Stimulated activated CD4-positive, alpha-beta T cell treated with anti-CD3 and anti-CD28 coated beads, Interleukin-15, amount 100 ng/mL, for 48 hours (primary cell): Measurements from ENCODE around the gene ZNF862.

Experiments
- DNase-seq, 2 donors: peaks; one replicate each; pipeline ENCODE4 v3.0.0-alpha.2; 2020; ENCODE audit warnings: low read depth in 2 of 2

The ZNF862 gene

DNA sequence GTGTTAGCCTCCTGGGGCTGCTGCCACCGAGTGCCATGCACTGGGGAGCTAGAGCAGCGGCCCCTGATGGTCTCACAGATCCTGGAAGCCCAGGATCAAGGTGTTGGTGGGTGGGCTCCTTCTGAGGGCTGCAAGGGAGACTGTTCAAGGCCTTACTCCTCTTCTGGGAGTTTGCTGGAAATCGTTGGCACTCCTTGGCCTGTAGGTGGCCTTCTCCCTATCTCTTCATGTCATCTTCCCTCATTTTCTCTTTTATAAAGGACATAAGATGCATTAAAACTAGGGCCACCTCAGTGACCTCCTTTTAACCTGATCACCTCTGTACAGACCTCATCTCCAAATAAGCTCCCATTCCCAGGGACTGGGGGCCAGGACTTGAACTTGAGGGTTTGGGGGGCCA, 27.0 kb upstream of the ZNF862 start:
- DNase-seq = no peak

GRCh38 chr7:149811831-149812490, 26.2 kb upstream of the ZNF862 start:
- DNase-seq = no peak

GRCh38 chr7:149813254-149814035, 24.7 kb upstream of the ZNF862 start:
- DNase-seq = no peak

- DNase-seq = no peak
These were observed 23.7 kb upstream of the ZNF862 start for GRCh38 chr7:149814494-149814893.

- DNase-seq = no peak
These were observed 23.1 kb upstream of the ZNF862 start for GRCh38 chr7:149815121-149815520.

DNA sequence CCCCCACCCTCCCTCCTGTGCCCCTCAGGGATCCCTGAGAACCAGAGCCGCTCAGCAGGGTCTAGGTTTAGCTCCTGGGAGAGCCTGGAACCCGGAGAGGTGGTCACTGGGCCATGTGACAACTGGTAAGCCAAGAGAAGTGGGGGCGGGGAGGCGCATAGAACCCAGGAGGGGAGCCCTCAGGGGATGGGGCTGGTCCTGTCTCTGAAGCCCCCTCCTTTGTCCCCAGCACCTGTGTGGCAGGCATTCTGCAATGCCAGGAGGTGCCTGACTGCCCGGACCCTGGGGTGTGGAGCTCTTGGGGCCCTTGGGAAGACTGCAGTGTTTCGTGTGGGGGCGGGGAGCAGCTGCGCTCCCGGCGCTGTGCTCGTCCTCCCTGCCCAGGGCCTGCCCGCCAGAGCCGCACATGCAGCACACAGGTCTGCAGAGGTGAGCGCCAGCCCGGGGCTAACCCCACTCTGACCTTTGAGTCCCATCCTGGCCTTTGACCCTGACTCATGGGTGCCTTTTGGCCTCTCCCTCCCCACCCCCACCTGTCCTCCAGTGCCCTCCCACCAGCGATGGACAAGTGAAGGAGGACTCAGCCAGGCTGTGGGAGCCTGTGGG, 22.4 kb upstream of the ZNF862 start:
- DNase-seq = no peak

DNA sequence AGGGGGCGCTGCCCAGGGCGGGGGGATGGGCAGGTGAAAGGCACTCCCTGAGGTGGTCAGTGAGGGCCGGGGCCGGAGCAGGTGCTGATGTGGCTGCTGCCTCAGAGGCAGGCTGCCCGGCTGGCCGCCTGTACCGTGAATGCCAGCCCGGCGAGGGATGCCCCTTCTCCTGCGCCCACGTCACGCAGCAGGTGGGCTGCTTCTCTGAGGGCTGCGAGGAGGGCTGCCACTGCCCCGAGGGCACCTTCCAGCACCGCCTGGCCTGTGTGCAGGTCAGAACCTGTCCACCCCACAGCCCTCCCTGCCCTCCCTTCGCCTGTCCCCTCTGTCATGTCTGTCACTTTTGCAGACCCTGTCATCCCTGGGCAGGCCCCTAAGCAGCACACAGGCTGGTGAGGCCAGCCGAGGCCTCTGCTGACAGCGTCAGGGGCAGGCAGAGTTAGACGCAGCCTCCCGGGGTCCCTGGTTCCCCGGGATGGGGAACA, 21.9 kb upstream of the ZNF862 start:
- DNase-seq = no peak

- DNase-seq = no peak
These were observed 21.4 kb upstream of the ZNF862 start for GRCh38 chr7:149816794-149817193.

DNA sequence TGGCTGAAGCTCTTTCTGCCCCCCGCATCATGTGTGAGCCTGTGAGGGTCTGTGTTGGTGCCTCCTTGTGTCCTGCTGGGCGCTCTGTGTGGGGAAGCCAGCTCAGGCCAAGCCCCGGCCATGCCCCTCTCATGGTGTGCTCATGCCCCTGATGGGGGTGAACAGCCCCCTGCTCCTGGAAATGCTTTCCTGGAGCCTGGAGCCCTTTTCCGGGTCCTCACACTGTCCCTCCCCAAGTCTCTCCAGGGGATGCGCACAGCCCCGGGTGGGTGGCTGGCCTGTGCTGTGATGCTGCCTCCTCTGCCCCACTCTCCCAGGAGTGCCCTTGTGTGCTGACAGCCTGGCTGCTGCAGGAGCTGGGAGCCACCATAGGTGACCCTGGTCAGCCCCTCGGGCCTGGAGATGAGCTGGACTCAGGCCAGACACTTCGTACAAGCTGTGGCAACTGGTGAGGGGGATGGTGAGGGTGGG, 20.8 kb upstream of the ZNF862 start:
- no peak for DNase-seq

- DNase-seq = no peak
These were observed 20.2 kb upstream of the ZNF862 start for GRCh38 chr7:149817836-149818535.

- DNase-seq = no peak
These were observed 19.7 kb upstream of the ZNF862 start for GRCh38 chr7:149818536-149818840.

- DNase-seq = no peak
These were observed 18.8 kb upstream of the ZNF862 start for GRCh38 chr7:149819141-149819960.

DNA sequence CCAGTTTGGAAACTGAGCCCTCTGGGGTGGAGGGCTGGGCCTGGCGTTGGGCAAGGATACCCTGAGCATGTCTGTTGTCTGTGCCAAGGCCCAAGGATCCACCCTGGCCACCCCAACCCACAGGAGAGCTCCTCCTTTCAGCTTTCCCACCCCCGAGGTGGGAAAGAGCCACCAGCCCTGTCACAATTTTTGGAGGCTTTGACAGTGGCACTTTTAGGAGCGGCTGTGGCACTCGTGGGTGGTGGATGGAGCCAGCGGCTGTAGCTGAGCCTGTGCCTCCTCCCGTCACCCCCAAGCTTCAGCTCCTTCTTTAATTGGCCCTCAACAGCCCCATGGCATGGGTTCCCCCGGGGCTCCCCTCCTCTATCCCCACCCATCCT, 18.2 kb upstream of the ZNF862 start:
- DNase-seq = no peak

DNA sequence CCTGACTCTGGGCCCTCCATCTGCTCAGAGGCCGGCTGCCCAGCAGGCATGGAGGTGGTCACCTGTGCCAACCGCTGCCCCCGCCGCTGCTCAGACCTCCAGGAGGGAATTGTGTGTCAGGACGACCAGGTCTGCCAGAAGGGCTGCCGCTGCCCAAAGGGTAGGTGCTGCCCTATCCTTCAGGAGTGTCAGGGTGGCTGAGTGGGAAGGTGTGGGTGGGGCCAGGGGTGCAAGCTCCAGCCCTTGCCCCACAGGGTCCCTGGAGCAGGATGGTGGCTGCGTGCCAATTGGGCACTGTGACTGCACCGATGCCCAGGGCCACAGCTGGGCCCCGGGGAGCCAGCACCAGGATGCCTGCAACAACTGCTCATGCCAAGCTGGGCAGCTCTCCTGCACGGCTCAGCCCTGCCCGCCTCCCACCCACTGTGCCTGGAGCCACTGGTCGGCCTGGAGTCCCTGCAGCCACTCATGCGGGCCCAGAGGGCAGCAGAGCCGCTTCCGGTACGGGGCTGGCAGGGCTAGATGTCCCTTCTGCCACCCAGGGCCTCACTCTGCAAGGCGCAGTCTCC, 17.5 kb upstream of the ZNF862 start:
- DNase-seq = no peak

DNA sequence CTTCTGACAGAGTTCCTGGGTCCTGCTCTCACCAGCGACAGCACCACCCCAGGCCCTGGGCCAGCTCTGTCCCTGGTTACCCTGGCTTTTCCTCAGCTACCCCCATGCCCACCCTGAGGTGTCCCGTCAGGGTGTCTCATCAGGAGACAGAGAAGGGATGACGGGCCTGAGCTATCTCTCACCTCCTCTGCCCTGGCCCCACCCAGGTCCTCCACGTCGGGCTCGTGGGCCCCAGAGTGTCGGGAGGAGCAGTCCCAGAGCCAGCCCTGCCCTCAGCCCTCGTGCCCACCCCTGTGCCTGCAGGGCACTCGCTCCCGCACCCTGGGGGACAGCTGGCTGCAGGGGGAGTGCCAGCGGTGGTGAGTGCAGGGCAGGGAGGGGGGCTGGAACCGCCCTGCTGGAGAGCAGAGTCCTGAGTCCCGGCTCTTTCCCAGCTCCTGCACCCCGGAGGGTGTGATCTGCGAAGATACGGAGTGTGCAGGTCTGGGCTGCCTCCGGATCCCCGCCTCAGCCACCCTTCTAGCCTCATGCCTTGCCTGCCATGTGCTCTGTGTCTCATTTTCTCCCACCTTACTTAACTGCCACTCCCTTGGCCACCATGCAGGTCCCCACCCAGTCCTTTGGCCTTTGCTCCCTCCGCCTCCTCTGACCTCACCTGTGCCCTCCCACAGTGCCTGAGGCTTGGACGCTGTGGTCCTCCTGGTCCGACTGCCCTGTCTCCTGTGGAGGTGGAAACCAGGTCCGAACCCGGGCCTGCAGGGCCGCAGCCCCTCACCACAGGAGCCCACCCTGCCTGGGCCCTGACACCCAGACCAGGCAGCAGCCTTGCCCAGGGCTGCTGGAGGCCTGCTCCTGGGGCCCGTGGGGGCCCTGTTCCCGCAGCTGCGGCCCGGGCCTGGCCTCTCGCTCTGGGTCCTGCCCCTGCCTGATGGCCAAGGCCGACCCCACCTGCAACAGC, 16.7 kb upstream of the ZNF862 start:
- no peak for DNase-seq

GRCh38 chr7:149822353-149822943, 15.7 kb upstream of the ZNF862 start:
- DNase-seq = no peak

GRCh38 chr7:149823191-149823630, 15.0 kb upstream of the ZNF862 start:
- no peak for DNase-seq

GRCh38 chr7:149823631-149824199, 14.5 kb upstream of the ZNF862 start:
- DNase-seq = no peak

DNA sequence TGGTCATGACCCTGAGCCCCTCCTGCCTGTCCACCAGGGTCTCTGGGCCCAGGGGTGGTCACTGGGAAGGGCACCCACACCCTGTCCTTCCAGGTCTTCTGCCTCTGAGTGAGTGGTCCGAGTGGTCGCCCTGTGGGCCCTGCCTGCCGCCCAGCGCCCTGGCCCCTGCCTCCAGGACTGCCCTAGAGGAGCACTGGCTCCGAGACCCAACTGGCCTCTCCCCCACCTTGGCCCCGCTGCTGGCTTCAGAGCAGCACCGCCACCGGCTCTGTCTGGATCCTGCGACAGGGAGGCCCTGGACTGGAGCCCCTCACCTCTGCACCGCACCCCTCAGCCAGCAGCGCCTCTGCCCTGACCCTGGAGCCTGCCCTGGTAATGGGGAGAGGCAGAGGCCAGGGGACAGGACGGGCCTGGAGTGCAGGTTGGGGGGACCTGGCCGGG, 13.9 kb upstream of the ZNF862 start:
- no peak for DNase-seq
